NCI-H1105 treated with DMSO at 0.1 percent for 48 hours (cell line): ENCODE measurements around the gene PADI2.

Experiments
- DNase-seq: peaks from one replicate; lab custom pipeline; 2025; lab: John Stamatoyannopoulos, UW

The PADI2 gene

DNA sequence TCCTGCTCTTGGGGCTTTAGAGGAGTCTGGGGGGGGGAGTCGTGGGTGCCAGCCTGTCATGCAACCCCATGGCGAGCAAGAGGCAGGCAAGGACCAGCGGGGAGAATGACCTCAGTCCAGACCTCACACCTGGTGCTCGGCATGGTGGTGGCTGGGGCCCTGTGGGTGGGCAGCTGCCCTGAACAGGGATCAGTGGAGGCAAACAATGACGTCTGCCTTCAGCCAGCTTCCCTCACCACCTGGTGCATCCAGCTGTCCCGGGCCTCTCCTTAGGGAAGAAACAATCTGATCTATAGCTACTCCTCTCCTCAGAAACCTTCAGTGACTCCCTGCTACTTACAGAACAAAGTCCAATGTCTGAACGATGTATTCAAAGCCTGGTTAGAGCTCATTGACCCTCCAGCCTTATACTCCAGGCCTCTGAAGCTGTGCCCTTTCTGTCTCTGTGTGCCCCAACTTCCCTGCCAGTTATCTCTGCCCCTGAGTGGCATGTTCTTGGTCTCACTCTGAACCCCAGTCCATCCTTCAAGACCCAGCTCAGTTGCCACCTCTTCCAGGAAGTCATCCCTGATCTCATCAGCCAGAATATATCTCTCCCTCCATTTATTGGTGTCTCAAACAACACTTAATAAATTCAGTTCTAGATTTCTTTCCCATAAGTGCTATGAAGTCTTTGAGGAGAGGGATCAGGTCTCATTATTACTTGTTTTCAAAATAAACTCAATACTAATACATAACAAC lies 6.6 kb downstream of the PADI2 start:
- DNase-seq: no peak

DNA sequence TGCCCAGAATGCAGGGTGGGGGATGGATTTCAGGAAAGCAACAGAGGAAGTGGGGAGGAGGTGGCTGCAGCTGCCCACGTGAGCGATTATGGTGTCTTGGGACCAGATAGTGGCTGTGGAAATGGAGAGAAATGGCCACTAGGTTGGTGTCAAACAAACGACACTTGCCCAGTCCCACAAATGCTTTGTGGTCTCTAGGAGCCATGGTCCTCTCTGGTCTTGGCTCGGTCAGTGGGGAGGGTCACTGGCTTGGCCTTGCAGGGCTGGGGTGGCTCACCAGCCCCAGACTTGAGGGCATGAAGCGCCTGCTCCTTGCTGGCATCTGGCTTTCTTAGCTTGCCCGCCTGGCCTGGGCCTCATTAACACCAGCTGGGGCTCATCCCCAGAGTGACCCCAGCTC lies 7.2 kb downstream of the PADI2 start:
- DNase-seq: no peak

- DNase-seq: no peak
These were observed 8.7 kb downstream of the PADI2 start for GRCh38 chr1:17110555-17110926.

DNA sequence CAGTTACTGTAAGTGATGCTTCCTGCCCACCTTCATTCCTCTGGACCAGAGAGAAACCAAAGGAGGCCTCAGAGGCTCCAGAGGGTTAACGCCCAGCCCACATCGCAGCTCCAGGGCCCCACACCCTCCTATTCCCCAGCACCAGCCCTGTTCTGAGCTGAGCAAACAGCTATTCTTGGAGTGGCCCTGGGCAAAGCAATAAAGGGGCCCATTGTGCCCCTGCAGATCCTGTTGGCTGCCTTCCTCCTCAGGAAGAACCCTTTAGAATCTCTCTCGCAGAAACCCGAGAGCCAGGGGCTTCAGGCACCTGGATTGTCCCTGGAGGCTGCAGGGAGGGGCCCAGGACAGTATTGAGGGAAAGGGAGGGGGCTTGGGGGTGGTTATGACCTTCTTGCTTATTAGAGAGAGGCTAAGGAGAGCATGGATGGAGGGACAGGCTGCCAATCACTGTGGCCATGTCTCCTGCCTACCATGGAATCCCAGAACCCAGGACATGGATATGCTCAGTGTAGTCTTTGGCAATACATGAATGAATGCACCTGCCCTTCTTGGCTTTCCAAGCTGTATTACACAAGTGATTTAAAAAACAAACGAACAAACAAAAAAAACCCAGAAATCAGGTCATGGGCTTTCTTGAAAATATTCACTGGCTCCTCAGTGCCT lies 9.2 kb downstream of the PADI2 start:
- DNase-seq: no peak

- no peak for DNase-seq
These were observed 10.5 kb downstream of the PADI2 start for GRCh38 chr1:17108786-17109185.

- DNase-seq: no peak
These were observed 10.9 kb downstream of the PADI2 start for GRCh38 chr1:17108360-17108759.

GRCh38 chr1:17104782-17105181 lies 14.5 kb downstream of the PADI2 start:
- DNase-seq: no peak

DNA sequence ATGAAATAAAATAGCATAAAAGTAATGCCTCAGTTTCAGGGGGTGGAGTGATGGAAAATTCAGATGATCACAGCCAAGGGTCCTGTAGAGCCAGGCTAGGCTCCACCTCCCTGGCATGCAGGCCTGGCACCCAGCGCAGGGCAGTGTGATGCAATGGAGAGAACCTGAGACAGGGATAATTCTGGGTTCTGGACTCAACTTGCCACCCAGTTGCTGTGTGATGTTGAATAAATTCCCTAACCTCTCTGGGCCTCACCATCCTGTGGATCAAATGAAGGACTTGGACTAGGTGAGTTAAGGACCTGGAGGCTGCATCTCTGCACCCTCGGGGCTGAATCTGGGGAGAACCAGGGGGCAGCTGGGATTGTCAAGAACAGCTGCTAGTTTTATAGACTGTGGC lies 17.0 kb downstream of the PADI2 start:
- DNase-seq: no peak

- no peak for DNase-seq
These were observed 18.0 kb downstream of the PADI2 start for GRCh38 chr1:17101261-17101660.

- DNase-seq: no peak
These were observed 19.5 kb downstream of the PADI2 start for GRCh38 chr1:17099616-17100340.

DNA sequence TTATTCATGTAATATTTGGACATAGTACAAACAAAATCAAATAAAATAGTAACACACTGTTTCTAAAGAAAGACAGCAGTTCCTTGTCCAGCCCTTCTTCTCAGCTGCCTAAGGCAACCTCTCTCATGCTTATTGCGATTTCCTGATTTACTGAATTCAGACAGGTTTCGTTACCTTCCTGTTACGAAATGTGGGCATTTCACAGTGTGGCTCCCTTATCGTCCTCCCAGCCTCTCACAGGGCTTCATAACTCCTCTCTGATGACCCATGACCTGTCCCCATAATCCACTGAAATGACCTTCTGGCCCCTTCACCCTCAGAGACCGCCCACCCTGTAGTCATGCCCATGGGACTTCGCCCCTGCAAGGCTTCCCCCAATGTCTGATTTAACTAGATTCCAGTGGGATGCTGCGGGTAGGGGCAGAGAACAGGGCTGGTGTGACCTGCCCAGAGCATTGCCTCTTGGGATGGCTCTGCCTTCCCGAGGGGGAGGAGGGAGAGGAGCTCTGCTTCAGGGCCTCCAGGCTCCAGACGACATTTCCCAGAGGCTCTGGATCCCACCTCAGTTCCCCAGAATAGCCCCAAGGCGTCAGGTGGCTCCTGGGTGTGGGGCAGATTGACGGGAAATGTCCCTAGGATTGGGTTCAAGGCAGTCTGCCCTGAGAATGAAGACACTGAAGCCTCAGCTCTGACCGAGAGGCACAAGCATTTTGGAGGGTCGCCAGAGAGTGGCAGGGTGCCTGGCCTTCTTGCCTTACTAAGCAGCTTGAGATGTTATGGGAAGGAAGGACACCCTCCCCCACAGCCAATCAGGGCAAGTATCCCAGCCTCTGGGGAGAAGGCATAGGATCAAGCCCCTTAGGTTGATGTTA lies 20.6 kb downstream of the PADI2 start:
- DNase-seq: no peak

- DNase-seq: no peak
These were observed 21.5 kb downstream of the PADI2 start for GRCh38 chr1:17097787-17098186.

DNA sequence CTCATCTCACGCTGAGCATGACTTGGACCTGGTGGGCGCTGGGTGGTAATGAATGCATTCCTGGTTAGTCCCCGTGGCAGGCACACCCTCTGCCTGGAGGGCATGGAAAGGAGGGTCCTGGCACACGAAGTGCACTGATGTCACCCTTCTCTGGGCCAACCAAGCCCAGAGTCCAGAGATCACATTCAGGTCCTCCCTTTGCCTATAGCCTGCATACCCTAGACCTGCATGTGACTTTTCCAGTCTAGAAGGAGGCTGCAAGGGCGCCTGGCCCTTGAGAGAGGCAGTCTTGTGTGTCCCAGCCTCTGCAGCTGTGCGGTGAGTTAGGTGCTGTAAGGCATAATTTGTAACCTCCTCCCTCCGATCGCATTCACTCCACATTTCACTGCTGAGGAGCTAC lies 22.1 kb downstream of the PADI2 start:
- no peak for DNase-seq

GRCh38 chr1:17096584-17096983 lies 22.7 kb downstream of the PADI2 start:
- DNase-seq: no peak

- no peak for DNase-seq
These were observed 24.1 kb downstream of the PADI2 start for GRCh38 chr1:17095141-17095540.

GRCh38 chr1:17094664-17095063 lies 24.6 kb downstream of the PADI2 start:
- DNase-seq: no peak

DNA sequence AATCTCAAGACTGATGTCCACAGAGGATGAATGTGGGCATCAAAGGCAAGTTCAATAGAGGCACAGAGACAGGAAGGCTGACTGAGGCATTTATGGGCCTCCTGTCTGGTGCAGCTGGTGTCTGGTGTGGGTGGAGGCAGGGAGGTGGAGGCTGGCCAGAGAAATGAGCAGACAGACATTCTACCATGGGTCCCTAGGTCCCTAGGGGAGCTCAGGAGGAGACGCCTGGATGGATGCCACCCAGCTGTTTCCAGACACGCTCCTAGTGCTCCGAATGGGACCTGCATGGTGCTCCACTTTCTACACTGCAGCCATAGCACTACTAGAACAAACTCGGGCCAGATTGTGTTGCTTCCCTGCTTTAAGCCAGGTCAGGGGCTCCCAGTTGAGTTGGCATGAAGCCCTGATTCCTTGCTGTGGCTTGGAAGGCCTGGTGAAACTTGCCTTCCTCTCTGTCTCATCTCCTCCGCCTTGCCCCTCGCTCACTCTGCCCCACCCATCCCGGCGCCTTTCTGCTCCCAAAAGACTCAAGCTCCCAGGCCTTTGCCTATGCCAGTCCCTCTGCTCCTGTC lies 25.3 kb downstream of the PADI2 start:
- DNase-seq: no peak

- no peak for DNase-seq
These were observed 28.0 kb downstream of the PADI2 start for GRCh38 chr1:17091252-17091651.

GRCh38 chr1:17089506-17089905 lies 29.7 kb downstream of the PADI2 start:
- no peak for DNase-seq

- no peak for DNase-seq
These were observed 32.5 kb downstream of the PADI2 start for GRCh38 chr1:17086751-17087150.

- no peak for DNase-seq
These were observed 34.5 kb downstream of the PADI2 start for GRCh38 chr1:17084787-17085186.

GRCh38 chr1:17082761-17083160 lies 36.5 kb downstream of the PADI2 start:
- DNase-seq: no peak
